Osteocyte (in vitro differentiated cells): Measurements from ENCODE around the gene EIF4E3. TPM values are rescaled to one million over a fixed set of nuclear protein-coding genes. Genes with fewer than 3 reads are reported as not detected.

Source experiments
- DNase-seq: peaks from one replicate; pipeline ENCODE4 v3.0.0; 2021; ENCODE audit warnings: mixed read lengths; ENCODE audit not compliant: unreplicated experiment; ENCODE audit errors: extremely low spot score
- H3K27ac Mint-ChIP-seq: one replicate; pipeline ENCODE4 v1.8.0; 2021; ENCODE audit warnings: mild to moderate bottlenecking, mixed read lengths; ENCODE audit not compliant: unreplicated experiment
- H3K27me3 Mint-ChIP-seq: one replicate; pipeline ENCODE4 v1.8.0; 2021; ENCODE audit warnings: mixed read lengths; ENCODE audit not compliant: unreplicated experiment
- H3K36me3 Mint-ChIP-seq: one replicate; pipeline ENCODE4 v1.8.0; 2021; ENCODE audit warnings: mixed read lengths; ENCODE audit not compliant: unreplicated experiment
- H3K4me1 Mint-ChIP-seq: one replicate; pipeline ENCODE4 v1.8.0; 2021; ENCODE audit warnings: mixed read lengths; ENCODE audit not compliant: unreplicated experiment
- H3K4me3 Mint-ChIP-seq: one replicate; pipeline ENCODE4 v1.8.0; 2021; ENCODE audit warnings: mild to moderate bottlenecking, moderate library complexity, mixed read lengths; ENCODE audit not compliant: unreplicated experiment
- H3K9me3 Mint-ChIP-seq: one replicate; pipeline ENCODE4 v1.8.0; 2021; ENCODE audit warnings: mixed read lengths; ENCODE audit not compliant: unreplicated experiment
- CTCF ChIP-seq: fragments of 200-600 bp; sonication (generic); IDR thresholded peaks from 2 replicates; pipeline ENCODE4 v1.5.0; 2021; ENCODE audit warnings: antibody characterized with exemption, mild to moderate bottlenecking, moderate library complexity
- total RNA-seq: library from RNA; stranded (reverse); gene quantifications from 2 replicates; pipeline ENCODE4 v1.2.1, GENCODE V29; 2021

Gene EIF4E3
- total RNA-seq, 1 donor from 2014 or later = 7.7 TPM

- no peak overlapping the region for H3K27ac Mint-ChIP-seq
- no peak for TF ChIP-seq CTCF
- no peak for DNase-seq
- H3K36me3 Mint-ChIP-seq = peaks cover 3% of the 10 kb centered on the region
- H3K27me3 Mint-ChIP-seq = no peaks in the 10 kb centered on the region
- peaks cover 10% of the 10 kb centered on the region for H3K9me3 Mint-ChIP-seq
- H3K4me1 Mint-ChIP-seq = peaks cover 22% of the 10 kb centered on the region
- no peak overlapping the region for H3K4me3 Mint-ChIP-seq
These were observed 63.1 kb downstream of the EIF4E3 start for GRCh38 chr3:71662056-71662455.

- no peak overlapping the region for H3K27ac Mint-ChIP-seq
- H3K9me3 Mint-ChIP-seq = no peaks in the 10 kb centered on the region
- no peaks in the 10 kb centered on the region for H3K36me3 Mint-ChIP-seq
- H3K27me3 Mint-ChIP-seq = no peaks in the 10 kb centered on the region
- TF ChIP-seq CTCF = no peak
- H3K4me3 Mint-ChIP-seq = no peak overlapping the region
- peaks cover 23% of the 10 kb centered on the region for H3K4me1 Mint-ChIP-seq
- no peak for DNase-seq
These were observed 65.2 kb downstream of the EIF4E3 start for GRCh38 chr3:71659864-71660591.

GRCh38 chr3:71657831-71658530, 67.2 kb downstream of the EIF4E3 start:
- Mint-ChIP-seq H3K27me3 (no peaks in the 10 kb centered on the region), H3K27ac (peak overlapping the region; percentile 87), H3K36me3 (no peaks in the 10 kb centered on the region), H3K9me3 (no peaks in the 10 kb centered on the region), H3K4me1 (peaks cover 23% of the 10 kb centered on the region), H3K4me3 (no peak overlapping the region)
- TF ChIP-seq CTCF = no peak
- peak; percentile 92 for DNase-seq

GRCh38 chr3:71655061-71655460, 70.1 kb downstream of the EIF4E3 start:
- Mint-ChIP-seq H3K36me3 (no peaks in the 10 kb centered on the region), H3K4me1 (peaks cover 29% of the 10 kb centered on the region), H3K27ac (no peak overlapping the region), H3K27me3 (no peaks in the 10 kb centered on the region), H3K9me3 (no peaks in the 10 kb centered on the region), H3K4me3 (no peak overlapping the region)
- TF ChIP-seq CTCF = no peak
- DNase-seq = no peak

- Mint-ChIP-seq H3K9me3 (no peaks in the 10 kb centered on the region), H3K27ac (no peak overlapping the region), H3K4me1 (peaks cover 22% of the 10 kb centered on the region), H3K36me3 (no peaks in the 10 kb centered on the region), H3K27me3 (no peaks in the 10 kb centered on the region), H3K4me3 (no peak overlapping the region)
- DNase-seq = no peak
- TF ChIP-seq CTCF = no peak
These were observed 71.8 kb downstream of the EIF4E3 start for GRCh38 chr3:71653414-71653807.
